GM18508 (cell line): ENCODE data around the gene LIF.

Source experiments
- ATAC-seq: cut with Tn5 transposase; IDR thresholded peaks from one replicate; pipeline ENCODE4 v1.9.1; 2021; ENCODE audit warnings: moderate number of reproducible peaks; ENCODE audit not compliant: insufficient read depth, unreplicated experiment

LIF gene

GRCh38 chr22:30285176-30285845 lies 38.8 kb upstream of the LIF start:
- no peak for ATAC-seq

GRCh38 chr22:30284666-30285065 lies 38.1 kb upstream of the LIF start:
- ATAC-seq: no peak

GRCh38 chr22:30284172-30284571 lies 37.6 kb upstream of the LIF start:
- ATAC-seq: no peak

- no peak for ATAC-seq
These were observed 36.8 kb upstream of the LIF start for GRCh38 chr22:30283342-30283741.

GRCh38 chr22:30282616-30283046 lies 36.1 kb upstream of the LIF start:
- ATAC-seq: no peak

GRCh38 chr22:30280505-30280904 lies 33.9 kb upstream of the LIF start:
- no peak for ATAC-seq

GRCh38 chr22:30279932-30280331 lies 33.4 kb upstream of the LIF start:
- ATAC-seq: no peak

GRCh38 chr22:30279046-30279788 lies 32.7 kb upstream of the LIF start:
- ATAC-seq: no peak

- ATAC-seq: no peak
These were observed 31.2 kb upstream of the LIF start for GRCh38 chr22:30277547-30278344.

- no peak for ATAC-seq
These were observed 29.5 kb upstream of the LIF start for GRCh38 chr22:30276039-30276438.

GRCh38 chr22:30275625-30276024 lies 29.1 kb upstream of the LIF start:
- ATAC-seq: no peak

GRCh38 chr22:30274437-30274812 lies 27.9 kb upstream of the LIF start:
- ATAC-seq: no peak

GRCh38 chr22:30273711-30274436 lies 27.3 kb upstream of the LIF start:
- ATAC-seq: no peak

- no peak for ATAC-seq
These were observed 26.4 kb upstream of the LIF start for GRCh38 chr22:30272781-30273601.

- ATAC-seq: no peak
These were observed 24.3 kb upstream of the LIF start for GRCh38 chr22:30270832-30271231.

- ATAC-seq: no peak
These were observed 21.8 kb upstream of the LIF start for GRCh38 chr22:30268331-30268730.

- no peak for ATAC-seq
These were observed 21.1 kb upstream of the LIF start for GRCh38 chr22:30267382-30268302.

GRCh38 chr22:30266445-30267381 lies 20.2 kb upstream of the LIF start, which contains the start of gene OSM:
OSM (minus strand) TSS chr22:30266851; CDS start chr22:30266799, 52 bp downstream.
- ATAC-seq: no peak
